OCI-LY3 (cell line): ENCODE results near the gene ABHD3.

Experiments
- CTCF ChIP-seq: fragments of 200-600, 300-600 bp; sonication (generic); IDR thresholded peaks from 2 replicates; pipeline ENCODE4 v1.5.1; 2014; ENCODE audit warnings: antibody characterized with exemption, low read length, low read depth
- EZH2phosphoT487 ChIP-seq: fragments of 200-600 bp; shearing (Covaris generic); IDR thresholded peaks from 2 replicates; pipeline ENCODE4 v1.6.1; 2018; ENCODE audit warnings: antibody characterized with exemption, mixed run types, low read depth

DNA sequence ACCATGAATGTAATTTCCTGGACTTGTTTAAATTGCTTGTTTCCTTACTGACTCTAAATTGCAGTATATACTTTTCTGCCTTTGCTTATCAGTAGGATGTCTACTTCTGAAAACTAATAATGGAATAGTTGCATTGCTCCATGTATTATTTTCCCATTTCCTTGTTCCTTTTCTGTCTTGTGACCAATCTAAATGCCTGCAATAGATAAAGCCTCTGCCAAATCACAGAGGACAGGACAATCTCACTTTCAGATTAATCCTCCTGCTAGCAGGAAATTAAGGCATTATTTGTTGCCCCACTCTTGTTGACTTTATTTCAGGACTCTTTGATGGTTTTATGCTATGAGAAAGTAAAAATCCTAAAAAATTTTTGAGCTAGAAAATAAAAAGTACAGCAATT lies 99.4 kb downstream of the ABHD3 start:
- no peak for TF ChIP-seq CTCF
- no peak for TF ChIP-seq EZH2phosphoT487
